CD14-positive monocyte (primary cell): ENCODE measurements around the gene PTPN12. TPM values are rescaled to one million over a fixed set of nuclear protein-coding genes. Genes with fewer than 3 reads are reported as not detected.

ENCODE experiments used
- DNase-seq, 3 donors: peaks; one replicate each; pipeline ENCODE4 v3.0.0-alpha.2; 2011 to 2022
- H2AFZ ChIP-seq: 2 replicates; pipeline ENCODE4 v1.6.0; 2012; ENCODE audit warnings: mild to moderate bottlenecking, low read depth, low read length, inconsistent platforms; ENCODE audit not compliant: insufficient read depth, poor library complexity, severe bottlenecking
- H3K27ac ChIP-seq, 2 donors: 1 replicate in 1 of 2; 2 replicates in 1 of 2; pipeline ENCODE4 v1.5.1; 2012 to 2013; ENCODE audit warnings: low read length in 2 of 2, control low read depth in 1 of 2, inconsistent platforms in 1 of 2, low read depth in 1 of 2, mild to moderate bottlenecking in 1 of 2
- H3K27me3 ChIP-seq, 2 donors: one replicate each; pipeline versions ENCODE4 v1.6.0 to v1.6.1; 2011 to 2013; ENCODE audit warnings: low read length in 2 of 2; ENCODE audit not compliant: control insufficient read depth in 2 of 2, insufficient read depth in 2 of 2
- H3K36me3 ChIP-seq, 2 donors: replicated peaks in 1 of 2; 1 replicate in 1 of 2; 2 replicates in 1 of 2; pipeline versions ENCODE4 v1.5.1 to v1.6.1; 2012 to 2013; ENCODE audit warnings: low read length in 2 of 2, control low read depth in 1 of 2, inconsistent platforms in 1 of 2, mild to moderate bottlenecking in 1 of 2; ENCODE audit not compliant: insufficient read depth in 2 of 2, control insufficient read depth in 1 of 2
- H3K4me1 ChIP-seq, 2 donors: 1 replicate in 1 of 2; 2 replicates in 1 of 2; pipeline versions ENCODE4 v1.5.1 to v1.6.1; 2012 to 2013; ENCODE audit warnings: low read length in 2 of 2, control low read depth in 1 of 2, inconsistent platforms in 1 of 2, mild to moderate bottlenecking in 1 of 2, moderate library complexity in 1 of 2; ENCODE audit not compliant: insufficient read depth in 2 of 2, control insufficient read depth in 1 of 2
- H3K4me2 ChIP-seq: replicated peaks from 2 replicates; pipeline ENCODE3; 2012; ENCODE audit warnings: low read length, moderate library complexity, mild to moderate bottlenecking; ENCODE audit not compliant: poor library complexity, severe bottlenecking; ENCODE audit errors: extremely low read depth
- H3K4me3 ChIP-seq, 3 experiments: fragments of 200-600 bp in 1 of 3; sonication (generic) in 1 of 3; replicated peaks in 1 of 3; 1 replicate in 2 of 3; 2 replicates in 1 of 3; pipeline ENCODE4 v1.5.1; 2011 to 2013; ENCODE audit warnings: low read length in 3 of 3, mild to moderate bottlenecking in 3 of 3, control low read depth in 2 of 3, low read depth in 2 of 3, inconsistent platforms in 1 of 3, moderate library complexity in 1 of 3
- H3K79me2 ChIP-seq: 2 replicates; pipeline ENCODE4 v1.6.0; 2012; ENCODE audit warnings: mild to moderate bottlenecking, control low read depth, inconsistent platforms, low read length, moderate library complexity; ENCODE audit not compliant: insufficient read depth
- H3K9ac ChIP-seq: 2 replicates; pipeline ENCODE4 v1.6.0; 2017; ENCODE audit warnings: low read length, mild to moderate bottlenecking; ENCODE audit not compliant: insufficient read depth, poor library complexity, severe bottlenecking
- H3K9me3 ChIP-seq, 2 donors: replicated peaks in 1 of 2; 1 replicate in 1 of 2; 2 replicates in 1 of 2; pipeline versions ENCODE4 v1.5.1 to v1.6.1; 2012 to 2013; ENCODE audit warnings: low read length in 2 of 2, control low read depth in 1 of 2; ENCODE audit not compliant: control insufficient read depth in 1 of 2, insufficient read depth in 1 of 2
- H4K20me1 ChIP-seq: 2 replicates; pipeline ENCODE4 v1.6.0; 2012; ENCODE audit warnings: mild to moderate bottlenecking, low read length, control low read depth, moderate library complexity; ENCODE audit not compliant: insufficient read depth
- H3K27ac Mint-ChIP-seq, 7 donors: one replicate each; pipeline ENCODE4 v1.8.0; 2020; ENCODE audit warnings: mild to moderate bottlenecking in 7 of 7, mixed read lengths in 7 of 7, moderate library complexity in 6 of 7, inconsistent platforms in 2 of 7
- H3K27me3 Mint-ChIP-seq, 3 donors: one replicate each; pipeline ENCODE4 v1.8.0; 2021 to 2022; ENCODE audit warnings: low read depth in 3 of 3, mild to moderate bottlenecking in 3 of 3, mixed read lengths in 3 of 3, moderate library complexity in 3 of 3, inconsistent platforms in 1 of 3
- H3K36me3 Mint-ChIP-seq, 2 donors: one replicate each; pipeline ENCODE4 v1.8.0; 2020; ENCODE audit warnings: mixed read lengths in 2 of 2, inconsistent platforms in 1 of 2, mild to moderate bottlenecking in 1 of 2
- H3K4me1 Mint-ChIP-seq: one replicate; pipeline ENCODE4 v1.8.0; 2020; ENCODE audit warnings: mild to moderate bottlenecking, mixed read lengths
- H3K4me3 Mint-ChIP-seq, 2 donors: one replicate each; pipeline ENCODE4 v1.8.0; 2020; ENCODE audit warnings: mild to moderate bottlenecking in 2 of 2, mixed read lengths in 2 of 2, moderate library complexity in 1 of 2
- H3K9me3 Mint-ChIP-seq, 7 donors: one replicate each; pipeline ENCODE4 v1.8.0; 2020 to 2022; ENCODE audit warnings: mixed read lengths in 7 of 7, mild to moderate bottlenecking in 6 of 7, moderate library complexity in 6 of 7, inconsistent platforms in 2 of 7
- CTCF ChIP-seq: fragments of 200-600 bp; IDR thresholded peaks from one replicate; pipeline ENCODE4 v1.8.0; 2022; ENCODE audit warnings: antibody characterized with exemption, mild to moderate bottlenecking
- WGBS: methylation state at CpG from one replicate; pipeline ENCODE4 v1.1.5; 2013; ENCODE audit warnings: missing lambda C conversion rate; ENCODE audit not compliant: insufficient coverage; 5-methylcytosine and 5-hydroxymethylcytosine counted together
- intact Hi-C, 2 donors: fragments of 100-400 bp; cut with micrococcal nuclease; formaldehyde crosslinking; loops; one replicate each; pipeline versions ENCODE4 v1.15.0 to v1.15.1; 2023
- polyA plus RNA-seq, 3 donors: library from polyadenylated mRNA; depleted of rRNA in 1 of 3; unstranded in 2 of 3; stranded (reverse) in 1 of 3; fragments of 300-500 nt in 2 of 3; fragments of >200 nt in 1 of 3; fragmentation: Illumina TruSeq in 2 of 3; gene quantifications; 1 replicate in 2 of 3; 2 replicates in 1 of 3; pipeline ENCODE4 v1.2.3, GENCODE V29; 2012 to 2021

The PTPN12 gene
- polyA plus RNA-seq, 3 donors = 6.6 to 36.7 (median 11.8) TPM

DNA sequence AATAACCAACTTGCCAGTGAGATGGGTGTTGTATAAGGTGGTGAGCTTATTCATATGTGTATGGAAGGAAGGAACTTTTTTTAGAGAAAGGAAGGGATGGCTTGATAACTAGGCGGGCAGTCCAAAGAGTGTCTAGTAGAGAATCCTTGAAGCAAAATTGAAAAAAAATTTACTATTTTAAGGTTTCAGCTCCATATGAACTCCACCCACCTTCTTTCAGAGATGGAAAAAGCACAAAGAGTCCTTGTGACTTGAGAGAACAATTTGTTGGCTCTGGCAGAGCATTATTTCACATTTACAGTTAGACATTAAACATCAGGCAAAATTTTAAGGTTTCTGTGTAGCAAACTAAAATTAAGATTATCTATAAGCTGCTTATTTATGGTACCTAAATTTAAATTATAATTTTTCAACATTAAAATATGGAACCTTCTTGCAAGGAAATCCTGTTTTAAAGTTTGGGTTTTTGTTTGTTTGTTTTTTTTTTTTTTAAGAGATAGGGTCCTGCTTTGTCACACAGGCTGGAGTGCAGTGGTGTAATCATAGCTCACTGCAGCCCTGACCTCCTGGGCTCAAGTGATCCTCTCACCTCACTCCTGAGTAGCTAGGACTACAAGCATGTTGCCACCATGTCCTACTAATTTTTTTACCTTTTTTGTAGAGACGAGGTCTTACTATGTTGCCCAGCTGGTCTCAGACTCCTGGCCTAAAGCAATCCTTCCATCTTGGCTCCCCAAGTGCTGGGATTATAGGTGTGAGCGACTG, 12.2 kb downstream of the PTPN12 start:
- WGBS = no CpG with 5 or more reads among the region's 3 CpGs
- H3K4me3 Mint-ChIP-seq = no peak overlapping the region
- peaks cover 15 to 25% of the 10 kb centered on the region in 2 donors for H3K36me3 Mint-ChIP-seq
- intact Hi-C loops = no loop called here
- no peaks in the 10 kb centered on the region for H3K9me3 ChIP-seq
- no peak overlapping the region for H2AFZ ChIP-seq
- H3K4me1 ChIP-seq = peaks cover 24 to 35% of the 10 kb centered on the region in 2 donors
- no peak overlapping the region for H3K4me3 ChIP-seq
- TF ChIP-seq CTCF = no peak
- peak overlapping the region in 6 of 7 donors; percentile 53 to 89 (median 70) for H3K27ac Mint-ChIP-seq
- H3K4me1 Mint-ChIP-seq = peaks cover 41% of the 10 kb centered on the region
- no peak for DNase-seq
- no peak overlapping the region for H3K4me2 ChIP-seq
- no peaks in the 10 kb centered on the region for H3K27me3 ChIP-seq
- H3K27me3 Mint-ChIP-seq = no peaks in the 10 kb centered on the region
- no peaks in the 10 kb centered on the region for H3K36me3 ChIP-seq
- no peak overlapping the region for H3K9ac ChIP-seq
- H3K9me3 Mint-ChIP-seq = peaks cover 0 to 9% (median 0%) of the 10 kb centered on the region in 7 donors
- peaks cover 100% of the 10 kb centered on the region for H3K79me2 ChIP-seq
- peaks cover 96% of the 10 kb centered on the region for H4K20me1 ChIP-seq
- peak overlapping the region in 1 of 2 donors; percentile 74 for H3K27ac ChIP-seq

GRCh38 chr7:77550586-77550985, 13.5 kb downstream of the PTPN12 start:
- H4K20me1 ChIP-seq = peaks cover 98% of the 10 kb centered on the region
- Mint-ChIP-seq H3K4me1 (peaks cover 40% of the 10 kb centered on the region), H3K27me3 (no peaks in the 10 kb centered on the region), H3K36me3 (peaks cover 24 to 33% of the 10 kb centered on the region in 2 donors), H3K4me3 (no peak overlapping the region), H3K27ac (peak overlapping the region in 1 of 7 donors; percentile 26), H3K9me3 (peaks cover 0 to 9% (median 0%) of the 10 kb centered on the region in 7 donors)
- peaks cover 100% of the 10 kb centered on the region for H3K79me2 ChIP-seq
- H3K27me3 ChIP-seq = no peaks in the 10 kb centered on the region
- no CpG with 5 or more reads among the region's 3 CpGs for WGBS
- TF ChIP-seq CTCF = no peak
- no peak overlapping the region for H3K4me2 ChIP-seq
- H3K36me3 ChIP-seq = no peaks in the 10 kb centered on the region
- intact Hi-C loops = no loop called here
- H3K4me3 ChIP-seq = no peak overlapping the region
- H3K4me1 ChIP-seq = peaks cover 22 to 31% of the 10 kb centered on the region in 2 donors
- H3K27ac ChIP-seq = no peak overlapping the region
- H3K9ac ChIP-seq = no peak overlapping the region
- no peak overlapping the region for H2AFZ ChIP-seq
- H3K9me3 ChIP-seq = no peaks in the 10 kb centered on the region
- DNase-seq = no peak
